HepG2 (cell line): Measurements from ENCODE around the gene STEAP1B. TPM values are rescaled to one million over a fixed set of nuclear protein-coding genes. Genes with fewer than 3 reads are reported as not detected.
A peak's percentile ranks its signal among the peaks of the same experiment; 100 is the strongest.

Experiments used
- FOXA3 ChIP-seq: IDR thresholded peaks from 2 replicates; pipeline ENCODE4 v1.6.1; 2016; ENCODE audit warnings: missing genetic modification reagents, missing compliant biosample characterization
- HHEX ChIP-seq: IDR thresholded peaks from 2 replicates; pipeline ENCODE4 v1.6.1; 2016; ENCODE audit warnings: control low read depth
- KDM4B ChIP-seq: sonication (generic); formaldehyde crosslinking; IDR thresholded peaks from 2 replicates; pipeline ENCODE4 v1.4.0; 2020; ENCODE audit warnings: missing genetic modification reagents
- NRL ChIP-seq: sonication (generic); formaldehyde crosslinking; IDR thresholded peaks from 2 replicates; pipeline ENCODE4 v1.5.0; 2020; ENCODE audit warnings: missing genetic modification reagents, mild to moderate bottlenecking, moderate library complexity, borderline replicate concordance
- PHF21A ChIP-seq: sonication (generic); formaldehyde crosslinking; IDR thresholded peaks from 2 replicates; pipeline ENCODE4 v1.5.0; 2020; ENCODE audit warnings: mild to moderate bottlenecking, missing genetic modification reagents
- RERE ChIP-seq: IDR thresholded peaks from 2 replicates; pipeline ENCODE4 v1.6.1; 2016; ENCODE audit warnings: low read depth, missing genetic modification reagents, missing compliant biosample characterization
- SMAD9 ChIP-seq: sonication (generic); formaldehyde crosslinking; IDR thresholded peaks from 2 replicates; pipeline ENCODE4 v1.5.1; 2020; ENCODE audit warnings: mild to moderate bottlenecking, missing genetic modification reagents
- ZBTB33 ChIP-seq: sonication (generic); formaldehyde crosslinking; IDR thresholded peaks from 2 replicates; pipeline ENCODE4 v1.4.0; 2020; ENCODE audit warnings: missing genetic modification reagents
- ZGPAT ChIP-seq: IDR thresholded peaks from 2 replicates; pipeline ENCODE4 v1.6.1; 2016; ENCODE audit warnings: mild to moderate bottlenecking
- ZNF317 ChIP-seq: sonication (generic); formaldehyde crosslinking; IDR thresholded peaks from 2 replicates; pipeline ENCODE4 v1.5.0; 2020; ENCODE audit warnings: mild to moderate bottlenecking, missing genetic modification reagents
- ZNF605 ChIP-seq: sonication (generic); formaldehyde crosslinking; IDR thresholded peaks from 2 replicates; pipeline ENCODE4 v1.8.0; 2022; ENCODE audit warnings: mild to moderate bottlenecking, missing genetic modification reagents
- ZNF609 ChIP-seq: sonication (generic); formaldehyde crosslinking; IDR thresholded peaks from 2 replicates; pipeline ENCODE4 v1.4.0; 2020; ENCODE audit warnings: mild to moderate bottlenecking, missing genetic modification reagents, borderline replicate concordance
- ZNF7 ChIP-seq: IDR thresholded peaks from 2 replicates; pipeline ENCODE4 v1.6.1; 2016; ENCODE audit warnings: missing biosample characterization, missing genetic modification reagents
- polyA plus RNA-seq, 8 experiments: library from polyadenylated mRNA; depleted of rRNA in 3 of 8; stranded (reverse) in 7 of 8; unstranded in 1 of 8; fragments of >200 nt; fragmentation: Illumina TruSeq in 4 of 8; extraction: Trizol in 4 of 8; gene quantifications; 2 replicates each; pipeline versions ENCODE4 v1.2.1 to v1.2.3, GENCODE V29; 2011 to 2016; ENCODE audit warnings: low read depth in 4 of 8, missing spikeins in 1 of 8, mixed read lengths in 1 of 8; ENCODE audit not compliant: insufficient read depth in 1 of 8
- total RNA-seq, 5 experiments: library from RNA; depleted of rRNA; stranded (reverse); fragments of >200 nt; fragmentation: Illumina TruSeq; extraction: Trizol; gene quantifications; 2 replicates each; pipeline ENCODE4 v1.2.3, GENCODE V29; 2016; ENCODE audit warnings: low read depth in 1 of 5

STEAP1B gene
- total and polyA plus RNA-seq, 2 of the 13 experiments (the other 11 are each of a cell fraction or from before 2014, with no cell fraction given), result not detected

- peak; percentile 17; the same call in 1 of the 2 replicates for TF ChIP-seq ZNF605
- TF ChIP-seq ZBTB33 (CRISPR knock-in tag), result no peak
- TF ChIP-seq ZNF317 (CRISPR knock-in tag), result 0 out of 2 replicates have a peak, but pooled peaks have one; percentile 22
- peak; percentile 49; the same call in 1 of the 2 replicates for TF ChIP-seq RERE (CRISPR knock-in tag)
- peak; percentile 88 for TF ChIP-seq ZGPAT (CRISPR knock-in tag)
- peak; percentile 87 for TF ChIP-seq PHF21A (CRISPR knock-in tag)
- TF ChIP-seq HHEX (CRISPR knock-in tag), result no peak
- no peak for TF ChIP-seq NRL (CRISPR knock-in tag)
- 0 out of 2 replicates have a peak, but pooled peaks have one; percentile 37 for TF ChIP-seq SMAD9 (CRISPR knock-in tag)
- TF ChIP-seq KDM4B (CRISPR knock-in tag), result peak; percentile 24; the same call in 1 of the 2 replicates
- TF ChIP-seq ZNF609, result no peak
- no peak for TF ChIP-seq ZNF7
- peak; percentile 78 for TF ChIP-seq FOXA3 (CRISPR knock-in tag)
These were observed 55.6 kb downstream of the STEAP1B start (continued) for GRCh38 chr7:22444181-22444971.
